A673 (cell line): ENCODE results near the gene MYADM. TPM values are rescaled to one million over a fixed set of nuclear protein-coding genes. Genes with fewer than 3 reads are reported as not detected.
"Not testable (repeated sequence)": the region's sequence is repeated elsewhere in the genome, so short reads cannot be mapped to it uniquely, and the experiment has no call there.

Experiments used
- BruUV-seq: library from RNA; stranded (reverse); fragments of 400-500 nt; replicated peaks from 2 replicates; lab custom pipeline; 2021; lab: Mats Ljungman, UMichigan
- CTCF ChIA-PET: fragments of 300-600 bp; sonication (Branson Sonifier 250); formaldehyde crosslinking; loops from one replicate; lab custom pipeline; 2022; ENCODE audit warnings: antibody characterized with exemption; lab: Charles Lee
- POLR2A ChIA-PET: fragments of 300-600 bp; sonication (Branson Sonifier 250); formaldehyde crosslinking; loops from one replicate; lab custom pipeline; 2022; ENCODE audit warnings: antibody characterized with exemption; ENCODE audit not compliant: low non-redundant PET; lab: Charles Lee
- DNase-seq: peaks from one replicate; pipeline ENCODE4 v3.0.0-alpha.2; 2015; ENCODE audit warnings: low spot score
- H3K27ac ChIP-seq: fragments of 200-600 bp; sonication (generic); 2 replicates; pipeline ENCODE4 v1.5.1; 2016; ENCODE audit warnings: mixed run types, low read depth, mild to moderate bottlenecking, mixed read lengths, antibody characterized with exemption, low read length; ENCODE audit not compliant: poor library complexity, severe bottlenecking
- H3K27me3 ChIP-seq: fragments of 200-600 bp; sonication (generic); replicated peaks from 2 replicates; pipeline ENCODE4 v1.6.1; 2017; ENCODE audit warnings: mixed run types, low read depth, mild to moderate bottlenecking, mixed read lengths, antibody characterized with exemption, low read length; ENCODE audit not compliant: insufficient read depth, poor library complexity
- H3K36me3 ChIP-seq: fragments of 200-600 bp; sonication (generic); 2 replicates; pipeline ENCODE4 v1.6.1; 2016; ENCODE audit warnings: mixed run types, mild to moderate bottlenecking, mixed read lengths, antibody characterized with exemption, low read length; ENCODE audit not compliant: insufficient read depth, poor library complexity, severe bottlenecking
- H3K4me1 ChIP-seq: fragments of 200-600 bp; sonication (generic); 2 replicates; pipeline ENCODE4 v1.6.1; 2017; ENCODE audit warnings: mixed run types, mild to moderate bottlenecking, mixed read lengths, antibody characterized with exemption, low read length; ENCODE audit not compliant: insufficient read depth, poor library complexity, severe bottlenecking
- H3K4me3 ChIP-seq: fragments of 200-600 bp; sonication (generic); 2 replicates; pipeline ENCODE4 v1.5.1; 2016; ENCODE audit warnings: low read depth, mixed run types, mild to moderate bottlenecking, mixed read lengths, low read length; ENCODE audit not compliant: poor library complexity, severe bottlenecking
- H3K9me3 ChIP-seq: fragments of 200-600 bp; sonication (generic); 2 replicates; pipeline ENCODE4 v1.6.1; 2016; ENCODE audit warnings: mixed run types, low read depth, mild to moderate bottlenecking, mixed read lengths, antibody characterized with exemption, low read length; ENCODE audit not compliant: poor library complexity, severe bottlenecking
- CTCF ChIP-seq: fragments of 300-800, 200-600 bp; sonication (generic); conservative IDR thresholded peaks from 2 replicates; pipeline ENCODE4 v1.5.1; 2017; ENCODE audit warnings: low read depth, mild to moderate bottlenecking, antibody characterized with exemption, low read length, moderate library complexity, mixed read lengths
- EZH2 ChIP-seq: fragments of 200-600 bp; sonication (generic); IDR thresholded peaks from 2 replicates; pipeline ENCODE4 v1.6.1; 2017; ENCODE audit warnings: borderline replicate concordance, low read depth, mild to moderate bottlenecking, mixed read lengths, antibody characterized with exemption, low read length; ENCODE audit not compliant: poor library complexity, severe bottlenecking
- intact Hi-C: fragments of 100-400 bp; cut with micrococcal nuclease; formaldehyde crosslinking; loops from one replicate; pipeline ENCODE4 v1.10.0; 2022; ENCODE audit not compliant: unreplicated experiment
- total RNA-seq: library from RNA; stranded (reverse); gene quantifications from 2 replicates; pipeline ENCODE4 v1.2.3, GENCODE V29; 2021

The MYADM gene
- total RNA-seq, 1 experiment from 2014 or later, result 53.2 TPM

- peak overlapping the region; percentile 96 for H3K27ac ChIP-seq
- no peaks in the 10 kb centered on the region for H3K27me3 ChIP-seq
- no TSS peak for BruUV-seq
- peak; percentile 86 for DNase-seq
- CTCF ChIA-PET, result no interaction called here
- H3K36me3 ChIP-seq, result peaks cover 5% of the 10 kb centered on the region
- peak overlapping the region; percentile 70 for H3K4me3 ChIP-seq
- intact Hi-C loops, result no loop called here
- H3K4me1 ChIP-seq, result peaks cover 16% of the 10 kb centered on the region
- no peaks in the 10 kb centered on the region for H3K9me3 ChIP-seq
- POLR2A ChIA-PET, result interaction anchor here (0.6 to 0.7 kb wide), 2 partner anchors 157 to 161 kb away, joined by 3 to 8 read pairs; no protein-coding TSS in a partner anchor
- 0 out of 2 replicates have a peak, but pooled peaks have one; percentile 21 for TF ChIP-seq CTCF
- TF ChIP-seq EZH2, result no peak
Measured at GRCh38 chr19:53868892-53869804, 1.5 kb downstream of the MYADM start.

- CTCF ChIA-PET, intact Hi-C loops, H3K36me3 ChIP-seq, H3K9me3 ChIP-seq, H3K27me3 ChIP-seq, BruUV-seq, POLR2A ChIA-PET, DNase-seq: not testable (repeated sequence)
- Histone ChIP-seq H3K4me1 (peaks cover 16% of the 10 kb centered on the region), H3K4me3 (peak overlapping the region; percentile 70), H3K27ac (peak overlapping the region; percentile 96)
Measured at GRCh38 chr19:53869805-53870484, 2.3 kb downstream of the MYADM start.

- DNase-seq, result no peak
- Histone ChIP-seq H3K4me1 (peaks cover 16% of the 10 kb centered on the region), H3K9me3 (no peaks in the 10 kb centered on the region), H3K36me3 (peaks cover 12% of the 10 kb centered on the region), H3K27ac (no peak overlapping the region), H3K4me3 (peak overlapping the region; percentile 70), H3K27me3 (no peaks in the 10 kb centered on the region)
- TF ChIP-seq CTCF, result no peak
- TF ChIP-seq EZH2, result no peak
- POLR2A ChIA-PET, result no interaction called here
- BruUV-seq, result no TSS peak
- intact Hi-C loops, result no loop called here
- CTCF ChIA-PET, result no interaction called here
Measured at GRCh38 chr19:53870485-53870844, 2.8 kb downstream of the MYADM start.
